Gastrocnemius medialis (tissue), 4 donors: ENCODE measurements around the gene PWP1.

Experiments
- CTCF ChIP-seq, 5 experiments: fragments of 450-650 bp in 3 of 5; fragments of 200-600 bp in 2 of 5; sonication (generic) in 2 of 5; IDR thresholded peaks in 4 of 5; conservative IDR thresholded peaks in 1 of 5; 1 replicate in 4 of 5; 2 replicates in 1 of 5; pipeline ENCODE4 v1.5.1; 2016 to 2019; ENCODE audit warnings: antibody characterized with exemption in 5 of 5, mild to moderate bottlenecking in 3 of 5, moderate library complexity in 3 of 5
- POLR2A ChIP-seq, 2 donors: fragments of 450-650 bp; IDR thresholded peaks; one replicate each; pipeline ENCODE4 v1.6.1; 2017; ENCODE audit warnings: antibody characterized with exemption in 2 of 2, mild to moderate bottlenecking in 2 of 2, moderate library complexity in 2 of 2

DNA sequence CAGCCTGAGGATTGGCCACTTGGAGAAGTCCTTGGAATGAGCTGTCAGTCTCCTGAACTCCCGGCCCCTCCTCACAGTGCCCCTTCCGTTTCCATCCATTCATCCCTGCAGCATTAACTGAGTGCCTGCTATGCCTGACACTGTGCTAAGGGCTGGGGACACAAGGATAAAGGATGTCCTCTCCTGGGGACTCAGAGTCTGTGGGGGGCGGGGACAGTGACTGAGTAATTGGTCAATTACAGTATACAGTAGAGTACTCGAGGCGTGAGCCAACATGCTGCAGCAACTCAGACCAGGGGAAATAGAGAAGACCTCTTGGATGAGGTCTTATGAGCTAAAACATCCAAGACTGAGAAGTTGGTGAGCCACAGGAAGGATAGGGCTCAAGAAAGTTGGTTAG, 43.4 kb upstream of the PWP1 start:
- TF ChIP-seq CTCF (IDR thresholded peaks at IDR 0.05 in 4 of 5, conservative IDR thresholded peaks at IDR 0.05 in 1 of 5) (no peak), POLR2A (IDR thresholded peaks at IDR 0.05) (no peak)
